GM23338 (cell line): ENCODE data around the gene REEP6. TPM values are rescaled to one million over a fixed set of nuclear protein-coding genes. Genes with fewer than 3 reads are reported as not detected.

Experiments used
- ATAC-seq: fragments of 200-7000 bp; cut with Tn5 transposase; 3 replicates; pipeline ENCODE4 v1.9.1; 2020
- DNase-seq: peaks from one replicate; pipeline ENCODE4 v3.0.0-alpha.2; 2015; ENCODE audit warnings: low spot score
- H2AFZ ChIP-seq: fragments of 200-600 bp; sonication (generic); 2 replicates; pipeline ENCODE4 v1.8.0; 2016; ENCODE audit warnings: antibody characterized with exemption, mild to moderate bottlenecking, moderate library complexity
- H3F3A ChIP-seq: fragments of 200-600 bp; sonication (generic); replicated peaks from 2 replicates; pipeline ENCODE4 v1.8.0; 2017; ENCODE audit warnings: antibody characterized with exemption, mixed run types, low read depth
- H3K27ac ChIP-seq: fragments of 200-600 bp; sonication (generic); 2 replicates; pipeline ENCODE4 v1.6.1; 2016; ENCODE audit warnings: low read depth
- H3K27me3 ChIP-seq: fragments of 200-600 bp; sonication (generic); 2 replicates; pipeline ENCODE4 v1.8.0; 2016; ENCODE audit warnings: mild to moderate bottlenecking, mixed run types, moderate library complexity; ENCODE audit not compliant: insufficient read depth
- H3K36me3 ChIP-seq: fragments of 200-600 bp; sonication (generic); 2 replicates; pipeline ENCODE4 v1.8.0; 2016; ENCODE audit warnings: mild to moderate bottlenecking; ENCODE audit not compliant: insufficient read depth
- H3K4me1 ChIP-seq: fragments of 200-600 bp; sonication (generic); 2 replicates; pipeline ENCODE4 v1.8.0; 2016; ENCODE audit warnings: mild to moderate bottlenecking, moderate library complexity; ENCODE audit not compliant: insufficient read depth
- H3K4me2 ChIP-seq: fragments of 200-600 bp; sonication (generic); 2 replicates; pipeline ENCODE4 v1.7.1; 2017; ENCODE audit warnings: mixed run types
- H3K4me3 ChIP-seq: fragments of 200-600 bp; sonication (generic); 2 replicates; pipeline ENCODE4 v1.6.1; 2016; ENCODE audit warnings: mixed run types
- H3K79me2 ChIP-seq: fragments of 200-600 bp; sonication (generic); replicated peaks from 2 replicates; pipeline ENCODE4 v1.8.0; 2017; ENCODE audit warnings: mild to moderate bottlenecking; ENCODE audit not compliant: insufficient read depth
- H3K9me2 ChIP-seq: fragments of 200-600 bp; sonication (generic); 2 replicates; pipeline ENCODE4 v1.8.0; 2017; ENCODE audit not compliant: insufficient read depth
- H4K20me1 ChIP-seq: fragments of 200-600 bp; sonication (generic); replicated peaks from 2 replicates; pipeline ENCODE4 v1.8.0; 2017; ENCODE audit warnings: mild to moderate bottlenecking; ENCODE audit not compliant: insufficient read depth
- H3K27ac Mint-ChIP-seq: 2 replicates; pipeline ENCODE4 v1.8.0; 2020; ENCODE audit warnings: inconsistent platforms, mild to moderate bottlenecking, moderate library complexity, mixed read lengths
- H3K27me3 Mint-ChIP-seq: 3 replicates; pipeline ENCODE4 v1.8.0; 2022; ENCODE audit warnings: low read depth, mild to moderate bottlenecking, moderate library complexity, mixed read lengths, inconsistent platforms; ENCODE audit not compliant: insufficient read depth, poor library complexity
- H3K36me3 Mint-ChIP-seq: 3 replicates; pipeline ENCODE4 v1.8.0; 2021; ENCODE audit warnings: low read depth, mild to moderate bottlenecking, inconsistent platforms, moderate library complexity, mixed read lengths
- H3K4me1 Mint-ChIP-seq: 3 replicates; pipeline ENCODE4 v1.8.0; 2020; ENCODE audit warnings: mild to moderate bottlenecking, inconsistent platforms, mixed read lengths
- H3K4me3 Mint-ChIP-seq: 3 replicates; pipeline ENCODE4 v1.8.0; 2021; ENCODE audit warnings: moderate library complexity, mild to moderate bottlenecking, inconsistent platforms, mixed read lengths
- H3K9me3 Mint-ChIP-seq: 3 replicates; pipeline ENCODE4 v1.8.0; 2020; ENCODE audit warnings: moderate library complexity, mild to moderate bottlenecking, inconsistent platforms, mixed read lengths
- CREB1 ChIP-seq: fragments of 250-450 bp; sonication (Bioruptor Pico); IDR thresholded peaks from 2 replicates; pipeline ENCODE4 v1.5.0; 2020; ENCODE audit warnings: low read depth, mild to moderate bottlenecking, moderate library complexity
- ETS1 ChIP-seq: IDR thresholded peaks from 2 replicates; pipeline ENCODE4 v1.6.1; 2016; ENCODE audit warnings: antibody characterized with exemption
- EZH2 ChIP-seq: fragments of 200-600 bp; sonication (generic); IDR thresholded peaks from one replicate; pipeline ENCODE4 v1.8.0; 2017; ENCODE audit warnings: antibody characterized with exemption, mild to moderate bottlenecking, low read depth; ENCODE audit not compliant: unreplicated experiment
- JUNB ChIP-seq: IDR thresholded peaks from one replicate; pipeline ENCODE4 v1.6.1; 2016; ENCODE audit warnings: antibody characterized with exemption; ENCODE audit not compliant: unreplicated experiment
- NANOG ChIP-seq: IDR thresholded peaks from 2 replicates; pipeline ENCODE4 v1.6.1; 2016; ENCODE audit warnings: antibody characterized with exemption, borderline replicate concordance
- POLR2AphosphoS5 ChIP-seq: IDR thresholded peaks from 2 replicates; pipeline ENCODE4 v1.6.1; 2016; ENCODE audit warnings: antibody characterized with exemption, low read depth
- ZNF114 ChIP-seq: fragments of 250-450 bp; sonication (Bioruptor Pico); IDR thresholded peaks from 2 replicates; pipeline ENCODE4 v1.5.0; 2020; ENCODE audit warnings: mild to moderate bottlenecking, moderate library complexity
- ZNF331 ChIP-seq: fragments of 250-450 bp; sonication (Bioruptor Pico); IDR thresholded peaks from 2 replicates; pipeline ENCODE4 v1.5.0; 2020; ENCODE audit warnings: low read depth, mild to moderate bottlenecking, moderate library complexity
- ZNF462 ChIP-seq: fragments of 250-450 bp; sonication (Bioruptor Pico); IDR thresholded peaks from 2 replicates; pipeline ENCODE4 v1.5.0; 2020; ENCODE audit warnings: mild to moderate bottlenecking, moderate library complexity
- polyA plus RNA-seq: library from polyadenylated mRNA; unstranded; fragments of >200 nt; fragmentation: Nextera tagmentation; extraction: Ambion mirVana; gene quantifications from 2 replicates; pipeline ENCODE4 v1.2.1, GENCODE V29; 2016
- total RNA-seq: library from RNA; depleted of rRNA; stranded (reverse); fragments of >200 nt; shearing (Covaris generic); gene quantifications from 2 replicates; pipeline ENCODE4 v1.2.3, GENCODE V29; 2014

The REEP6 gene
- total and polyA plus RNA-seq, 2 experiments from 2014 or later, result 15.2 to 20.0 TPM

GRCh38 chr19:1496714-1497577 lies 6.0 kb downstream of the REEP6 start:
- Histone ChIP-seq H3K36me3 (no peaks in the 10 kb centered on the region), H3K9me2 (no peaks in the 10 kb centered on the region), H3K27ac (no peak overlapping the region), H3K27me3 (peaks cover 7% of the 10 kb centered on the region), H3F3A (0 out of 2 replicates have a peak, but pooled peaks cover 4% of the 10 kb centered on the region), H4K20me1 (no peaks in the 10 kb centered on the region), H3K4me1 (no peaks in the 10 kb centered on the region), H3K4me2 (no peak overlapping the region), H2AFZ (no peak overlapping the region), H3K4me3 (no peak overlapping the region), H3K79me2 (no peaks in the 10 kb centered on the region)
- Mint-ChIP-seq H3K27ac (no peak overlapping the region), H3K4me3 (no peak overlapping the region; the same call in 2 of the 3 replicates), H3K9me3 (peaks cover 15% of the 10 kb centered on the region; the same call in 2 of the 3 replicates), H3K27me3 (peaks cover 20% of the 10 kb centered on the region), H3K36me3 (no peaks in the 10 kb centered on the region; the same call in 2 of the 3 replicates), H3K4me1 (peaks cover under 1% of the 10 kb centered on the region; the same call in 2 of the 3 replicates)
- no peak for TF ChIP-seq JUNB
- ATAC-seq, result no peak
- DNase-seq, result no peak

GRCh38 chr19:1497578-1498235 lies 6.7 kb downstream of the REEP6 start:
- H4K20me1 ChIP-seq, result no peaks in the 10 kb centered on the region
- H3K4me3 Mint-ChIP-seq, result no peak overlapping the region
- ATAC-seq, result no peak
- TF ChIP-seq NANOG, result no peak
- TF ChIP-seq CREB1 (CRISPR knock-in tag), result no peak
- TF ChIP-seq EZH2, result no peak
- no peak for TF ChIP-seq ETS1
- no peak for TF ChIP-seq POLR2AphosphoS5
- TF ChIP-seq ZNF462 (CRISPR knock-in tag), result no peak
- no peak for TF ChIP-seq ZNF114
- no peak for TF ChIP-seq ZNF331
- no peak for TF ChIP-seq JUNB

More at GRCh38 chr19:1497578-1498235, 6.7 kb downstream of the REEP6 start:
- DNase-seq, result no peak
- Histone ChIP-seq H3K4me2 (no peak overlapping the region), H2AFZ (no peak overlapping the region), H3K36me3 (no peaks in the 10 kb centered on the region), H3K79me2 (no peaks in the 10 kb centered on the region), H3K4me3 (no peak overlapping the region), H3F3A (0 out of 2 replicates have a peak, but pooled peaks cover 4% of the 10 kb centered on the region), H3K27me3 (peaks cover 4% of the 10 kb centered on the region), H3K9me2 (no peaks in the 10 kb centered on the region), H3K4me1 (0 out of 2 replicates have a peak, but pooled peaks cover under 1% of the 10 kb centered on the region), H3K27ac (no peak overlapping the region)
- H3K27ac Mint-ChIP-seq, result no peak overlapping the region
- peaks cover 19% of the 10 kb centered on the region for H3K27me3 Mint-ChIP-seq
- peaks cover 15% of the 10 kb centered on the region; the same call in 2 of the 3 replicates for H3K9me3 Mint-ChIP-seq
- H3K36me3 Mint-ChIP-seq, result no peaks in the 10 kb centered on the region; the same call in 2 of the 3 replicates
- H3K4me1 Mint-ChIP-seq, result no peaks in the 10 kb centered on the region
